A549 treated with RU486 at 1 μM for 4 hours (cell line): ENCODE data around the gene TRAK1. TPM values are rescaled to one million over a fixed set of nuclear protein-coding genes. Genes with fewer than 3 reads are reported as not detected.

Experiments used
- total RNA-seq: library from RNA; stranded (reverse); fragments of 200-300 nt; extraction: Qiagen RNA extraction; gene quantifications from 5 replicates; pipeline ENCODE4 v1.2.3, GENCODE V29; 2022; ENCODE audit warnings: low read depth

The TRAK1 gene, protein sequence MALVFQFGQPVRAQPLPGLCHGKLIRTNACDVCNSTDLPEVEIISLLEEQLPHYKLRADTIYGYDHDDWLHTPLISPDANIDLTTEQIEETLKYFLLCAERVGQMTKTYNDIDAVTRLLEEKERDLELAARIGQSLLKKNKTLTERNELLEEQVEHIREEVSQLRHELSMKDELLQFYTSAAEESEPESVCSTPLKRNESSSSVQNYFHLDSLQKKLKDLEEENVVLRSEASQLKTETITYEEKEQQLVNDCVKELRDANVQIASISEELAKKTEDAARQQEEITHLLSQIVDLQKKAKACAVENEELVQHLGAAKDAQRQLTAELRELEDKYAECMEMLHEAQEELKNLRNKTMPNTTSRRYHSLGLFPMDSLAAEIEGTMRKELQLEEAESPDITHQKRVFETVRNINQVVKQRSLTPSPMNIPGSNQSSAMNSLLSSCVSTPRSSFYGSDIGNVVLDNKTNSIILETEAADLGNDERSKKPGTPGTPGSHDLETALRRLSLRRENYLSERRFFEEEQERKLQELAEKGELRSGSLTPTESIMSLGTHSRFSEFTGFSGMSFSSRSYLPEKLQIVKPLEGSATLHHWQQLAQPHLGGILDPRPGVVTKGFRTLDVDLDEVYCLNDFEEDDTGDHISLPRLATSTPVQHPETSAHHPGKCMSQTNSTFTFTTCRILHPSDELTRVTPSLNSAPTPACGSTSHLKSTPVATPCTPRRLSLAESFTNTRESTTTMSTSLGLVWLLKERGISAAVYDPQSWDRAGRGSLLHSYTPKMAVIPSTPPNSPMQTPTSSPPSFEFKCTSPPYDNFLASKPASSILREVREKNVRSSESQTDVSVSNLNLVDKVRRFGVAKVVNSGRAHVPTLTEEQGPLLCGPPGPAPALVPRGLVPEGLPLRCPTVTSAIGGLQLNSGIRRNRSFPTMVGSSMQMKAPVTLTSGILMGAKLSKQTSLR
- total RNA-seq, result 15.2 to 19.6 TPM (median 18.2 TPM) in 5 replicates

DNA sequence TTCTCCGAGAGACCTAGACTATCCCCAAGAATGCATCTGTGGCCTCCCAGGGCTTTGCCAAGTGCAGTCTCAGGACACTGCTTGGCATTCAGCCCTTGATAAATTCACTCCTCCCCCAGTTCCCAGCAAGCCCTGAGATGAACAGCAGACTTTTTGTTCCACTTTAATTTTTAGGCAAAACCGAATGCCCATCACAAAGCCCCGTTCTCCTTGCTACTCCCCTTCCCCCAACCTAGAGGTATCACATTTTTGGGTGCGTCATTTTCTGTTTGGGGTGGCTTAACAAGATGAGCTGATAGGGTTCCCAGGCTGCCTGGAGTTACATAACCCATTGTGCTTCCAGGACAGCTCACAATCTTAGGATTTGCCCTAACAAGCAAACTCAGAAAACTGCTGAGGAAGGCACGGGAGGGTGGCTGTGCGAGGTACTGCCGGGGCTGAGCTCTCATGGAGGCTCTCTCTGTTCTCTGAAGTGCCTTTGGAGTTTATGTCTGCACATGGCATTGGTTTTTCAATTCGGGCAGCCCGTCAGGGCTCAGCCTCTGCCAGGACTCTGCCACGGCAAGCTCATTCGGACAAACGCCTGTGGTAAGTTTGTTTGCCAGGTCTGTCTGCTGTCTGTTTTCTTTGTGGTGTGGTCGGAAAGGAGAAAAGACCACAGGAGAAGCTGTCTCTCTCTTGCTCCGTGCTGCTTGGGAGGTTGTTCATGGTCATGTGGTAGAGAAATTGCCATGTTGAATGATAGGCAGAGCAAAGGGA, at the start of gene TRAK1:
TSS of gene TRAK1 (plus strand) at position 385 of the 759 bp plus-strand sequence. CDS start at position 498, 113 bp downstream.

DNA sequence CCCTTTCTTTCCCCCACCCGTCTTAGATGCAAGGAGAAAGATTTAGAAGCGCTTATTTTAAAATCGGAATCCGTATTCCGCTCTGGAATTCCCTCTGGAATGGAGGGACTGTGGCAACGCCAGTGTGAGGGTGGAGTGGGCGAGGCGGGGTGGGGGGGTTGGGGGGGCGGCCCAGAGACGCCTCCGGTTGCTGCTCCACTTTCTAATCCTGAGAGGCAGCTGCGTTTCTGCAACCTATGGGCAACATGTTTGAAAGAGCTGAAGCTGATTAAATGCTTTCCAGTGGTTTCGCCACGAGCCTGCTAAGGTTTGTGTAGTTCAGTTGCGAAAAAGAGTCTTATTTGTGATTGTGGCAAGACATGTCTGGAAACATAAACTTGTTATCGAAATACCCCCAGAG, 174.9 kb downstream of the TRAK1 start, which contains the start of gene CCK:
TSS of gene CCK (minus strand) at position 101 of the 400 bp plus-strand sequence. CDS start 2,555 bp downstream, outside the sequence.

Other genes starting within 250 kb of the TRAK1 start
- 5.4 to 10.9 TPM (median 7.1 TPM) in 5 replicates for gene ULK4, start 129.3 kb upstream of the TRAK1 start, total RNA-seq
- gene CCK, start 174.8 kb downstream of the TRAK1 start, total RNA-seq, result 0.94 to 1.8 TPM (median 1.8 TPM) in 5 replicates